AG09309 (cell line): ENCODE measurements around the gene CDON.

Experiments used
- DNase-seq: peaks from one replicate; pipeline ENCODE4 v3.0.0-alpha.2; 2010; ENCODE audit warnings: low read depth
- H3K4me3 ChIP-seq: 2 replicates; pipeline ENCODE4 v1.5.1; 2011; ENCODE audit warnings: mild to moderate bottlenecking, low read depth, low read length, moderate library complexity; ENCODE audit not compliant: control insufficient read depth
- TF ChIP-seq, protein P1 (sequence below): IDR thresholded peaks from 2 replicates; pipeline ENCODE4 v1.5.1; 2011; ENCODE audit warnings: mild to moderate bottlenecking, low read depth, low read length, inconsistent platforms; ENCODE audit not compliant: insufficient read depth, control insufficient read depth; ENCODE audit errors: missing control alignments

Gene CDON

DNA sequence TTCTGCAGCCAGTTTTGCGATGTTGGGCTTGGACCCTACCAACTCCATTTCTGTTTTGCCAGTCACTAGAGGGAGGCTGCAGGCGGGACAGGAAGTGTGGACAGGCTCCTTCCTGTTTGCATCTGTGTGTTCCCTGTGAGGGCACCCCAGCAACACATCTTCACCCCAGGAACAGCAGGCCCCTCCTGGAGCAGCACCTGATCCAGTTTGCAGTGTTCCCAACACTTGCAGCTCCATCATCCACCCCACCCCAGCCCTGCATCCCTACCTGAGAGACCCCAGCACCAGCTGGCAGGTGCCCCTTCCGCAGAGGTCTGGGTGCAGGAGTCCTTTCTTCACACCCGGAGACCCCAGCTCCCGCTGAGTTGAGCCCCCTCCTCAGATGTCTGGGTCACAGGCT is 124.2 kb downstream of the CDON start:
- H3K4me3 ChIP-seq, result no peak overlapping the region
- no peak for DNase-seq
- TF ChIP-seq, protein P1, sequence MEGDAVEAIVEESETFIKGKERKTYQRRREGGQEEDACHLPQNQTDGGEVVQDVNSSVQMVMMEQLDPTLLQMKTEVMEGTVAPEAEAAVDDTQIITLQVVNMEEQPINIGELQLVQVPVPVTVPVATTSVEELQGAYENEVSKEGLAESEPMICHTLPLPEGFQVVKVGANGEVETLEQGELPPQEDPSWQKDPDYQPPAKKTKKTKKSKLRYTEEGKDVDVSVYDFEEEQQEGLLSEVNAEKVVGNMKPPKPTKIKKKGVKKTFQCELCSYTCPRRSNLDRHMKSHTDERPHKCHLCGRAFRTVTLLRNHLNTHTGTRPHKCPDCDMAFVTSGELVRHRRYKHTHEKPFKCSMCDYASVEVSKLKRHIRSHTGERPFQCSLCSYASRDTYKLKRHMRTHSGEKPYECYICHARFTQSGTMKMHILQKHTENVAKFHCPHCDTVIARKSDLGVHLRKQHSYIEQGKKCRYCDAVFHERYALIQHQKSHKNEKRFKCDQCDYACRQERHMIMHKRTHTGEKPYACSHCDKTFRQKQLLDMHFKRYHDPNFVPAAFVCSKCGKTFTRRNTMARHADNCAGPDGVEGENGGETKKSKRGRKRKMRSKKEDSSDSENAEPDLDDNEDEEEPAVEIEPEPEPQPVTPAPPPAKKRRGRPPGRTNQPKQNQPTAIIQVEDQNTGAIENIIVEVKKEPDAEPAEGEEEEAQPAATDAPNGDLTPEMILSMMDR, result no peak

GRCh38 chr11:125935618-125936199 is 127.0 kb downstream of the CDON start:
- H3K4me3 ChIP-seq, result no peak overlapping the region
- TF ChIP-seq, protein P1, result no peak
- DNase-seq, result no peak

- DNase-seq, result no peak
- H3K4me3 ChIP-seq, result no peak overlapping the region
- TF ChIP-seq, protein P1, result no peak
These were observed 127.6 kb downstream of the CDON start for GRCh38 chr11:125935056-125935455.

- TF ChIP-seq, protein P1, result no peak
- DNase-seq, result no peak
- H3K4me3 ChIP-seq, result no peak overlapping the region
These were observed 128.2 kb downstream of the CDON start for GRCh38 chr11:125934473-125934872.

- H3K4me3 ChIP-seq, result no peak overlapping the region
- TF ChIP-seq, protein P1, result no peak
- no peak for DNase-seq
These were observed 129.4 kb downstream of the CDON start for GRCh38 chr11:125933030-125933813.

- TF ChIP-seq, protein P1, result no peak
- no peak for DNase-seq
- no peak overlapping the region for H3K4me3 ChIP-seq
These were observed 130.4 kb downstream of the CDON start for GRCh38 chr11:125932301-125932700.
